Keratinocyte (primary cell): ENCODE measurements around the gene KDM8. TPM values are rescaled to one million over a fixed set of nuclear protein-coding genes. Genes with fewer than 3 reads are reported as not detected.

Source experiments
- DNase-seq: peaks from one replicate; pipeline ENCODE4 v3.0.0-alpha.2; 2011; ENCODE audit warnings: low read depth, missing footprints, low spot score
- FAIRE-seq: peaks from 2 replicates; lab custom pipeline; 2011; peaks lifted over from hg19 to GRCh38; lab: Jason Lieb, UNC
- H2AFZ ChIP-seq: 2 replicates; pipeline ENCODE4 v1.6.0; 2012; ENCODE audit warnings: low read length, control low read depth, inconsistent platforms; ENCODE audit not compliant: control insufficient read depth
- H3K27ac ChIP-seq: 2 replicates; pipeline ENCODE4 v1.5.1; 2011; ENCODE audit warnings: low read length; ENCODE audit not compliant: control insufficient read depth, insufficient read depth
- H3K27me3 ChIP-seq: 3 replicates; pipeline ENCODE4 v1.6.0; 2011; ENCODE audit warnings: low read length; ENCODE audit not compliant: control insufficient read depth, insufficient read depth; ENCODE audit errors: extremely low read depth
- H3K36me3 ChIP-seq, 2 experiments: 2 replicates in 1 of 2; 3 replicates in 1 of 2; pipeline ENCODE4 v1.5.1; 2011; ENCODE audit warnings: low read length in 2 of 2, mild to moderate bottlenecking in 1 of 2; ENCODE audit not compliant: control insufficient read depth in 2 of 2, insufficient read depth in 2 of 2; ENCODE audit errors: extremely low read depth in 1 of 2
- H3K4me1 ChIP-seq: 3 replicates; pipeline ENCODE4 v1.5.1; 2011; ENCODE audit warnings: low read length; ENCODE audit not compliant: control insufficient read depth, insufficient read depth; ENCODE audit errors: extremely low read depth
- H3K4me2 ChIP-seq: 3 replicates; pipeline ENCODE4 v1.6.0; 2011; ENCODE audit warnings: low read depth, low read length; ENCODE audit not compliant: control insufficient read depth, insufficient read depth; ENCODE audit errors: extremely low read depth
- H3K4me3 ChIP-seq, 3 experiments: fragments of 200-600 bp in 1 of 3; sonication (generic) in 1 of 3; 2 replicates in 2 of 3; 3 replicates in 1 of 3; pipeline ENCODE4 v1.5.1; 2011 to 2016; ENCODE audit warnings: low read length in 3 of 3, mild to moderate bottlenecking in 3 of 3, control low read depth in 2 of 3, inconsistent platforms in 1 of 3, low read depth in 1 of 3, mixed read lengths in 1 of 3, mixed run types in 1 of 3, moderate library complexity in 1 of 3; ENCODE audit not compliant: control insufficient read depth in 2 of 3, insufficient read depth in 2 of 3; ENCODE audit errors: extremely low read depth in 1 of 3
- H3K79me2 ChIP-seq: 2 replicates; pipeline ENCODE4 v1.6.0; 2012; ENCODE audit warnings: low read length; ENCODE audit not compliant: control insufficient read depth, insufficient read depth
- H3K9ac ChIP-seq: 3 replicates; pipeline ENCODE4 v1.6.0; 2011; ENCODE audit warnings: low read length; ENCODE audit not compliant: control insufficient read depth, insufficient read depth; ENCODE audit errors: extremely low read depth
- H3K9me1 ChIP-seq: 3 replicates; pipeline ENCODE4 v1.6.0; 2011; ENCODE audit warnings: low read length; ENCODE audit not compliant: control insufficient read depth, insufficient read depth; ENCODE audit errors: extremely low read depth
- H3K9me3 ChIP-seq: 2 replicates; pipeline ENCODE4 v1.5.1; 2012; ENCODE audit warnings: low read depth, low read length; ENCODE audit not compliant: control insufficient read depth
- H4K20me1 ChIP-seq: 3 replicates; pipeline ENCODE4 v1.6.0; 2011; ENCODE audit warnings: low read length; ENCODE audit not compliant: control insufficient read depth, insufficient read depth; ENCODE audit errors: extremely low read depth
- CTCF ChIP-seq, 3 experiments: IDR thresholded peaks in 1 of 3; conservative IDR thresholded peaks in 1 of 3; optimal IDR thresholded peaks in 1 of 3; 2 replicates in 2 of 3; 3 replicates in 1 of 3; pipeline versions ENCODE3 to v1.5.1; 2011; ENCODE audit warnings: low read length in 3 of 3, mild to moderate bottlenecking in 3 of 3, moderate library complexity in 2 of 3, control low read depth in 1 of 3, inconsistent platforms in 1 of 3; ENCODE audit not compliant: insufficient read depth in 2 of 3; ENCODE audit errors: extremely low read depth in 1 of 3
- EZH2 ChIP-seq: IDR thresholded peaks from one replicate; pipeline ENCODE4 v1.6.1; 2012; ENCODE audit warnings: inconsistent platforms, mild to moderate bottlenecking, low read length, moderate library complexity
- dilution Hi-C: fragments of 300-500 bp; cut with MboI; formaldehyde crosslinking; loops from one replicate; pipeline ENCODE4 v1.7.0; 2020; ENCODE audit warnings: low sequenced_read_pairs; ENCODE audit not compliant: extremely low pct_ligation_motif_present
- polyA plus RNA-seq, 5 experiments: library from polyadenylated mRNA; depleted of rRNA in 3 of 5; stranded (reverse) in 3 of 5; stranded (forward) in 1 of 5; unstranded in 1 of 5; fragments of >200 nt; gene quantifications; 1 replicate in 1 of 5; 2 replicates in 3 of 5; 3 replicates in 1 of 5; pipeline versions ENCODE4 v1.2.1 to v1.2.3, GENCODE V29; 2011 to 2012; ENCODE audit warnings: missing spikeins in 2 of 5, low read depth in 1 of 5, low replicate concordance in 1 of 5

Gene KDM8
- polyA plus RNA-seq, 1 donor (not counting 4 experiments of a cell fraction or from before 2014, with no cell fraction given): 1.5 TPM

- FAIRE-seq (no peak), DNase-seq (no peak)
- no peak overlapping the region for H2AFZ ChIP-seq
- H3K4me2 ChIP-seq: no peak overlapping the region
- H3K36me3 ChIP-seq: no peaks in the 10 kb centered on the region
- dilution Hi-C loops: no loop called here
- H3K9ac ChIP-seq: no peak overlapping the region
- no peak for TF ChIP-seq EZH2
- no peak for TF ChIP-seq CTCF (optimal IDR thresholded peaks at IDR 0.05 in 1 of 3, IDR thresholded peaks at IDR 0.05 in 1 of 3, conservative IDR thresholded peaks at IDR 0.05 in 1 of 3; ENCODE audit: extremely low read depth in 1 of 3, insufficient read depth in 2 of 3, low read length in 3 of 3)
- H3K9me1 ChIP-seq: no peaks in the 10 kb centered on the region
- no peaks in the 10 kb centered on the region for H3K79me2 ChIP-seq
- no peak overlapping the region for H3K27ac ChIP-seq
- no peaks in the 10 kb centered on the region for H3K4me1 ChIP-seq
- no peaks in the 10 kb centered on the region for H4K20me1 ChIP-seq
- no peaks in the 10 kb centered on the region for H3K9me3 ChIP-seq
- H3K27me3 ChIP-seq: no peaks in the 10 kb centered on the region
- no peak overlapping the region for H3K4me3 ChIP-seq
Measured at GRCh38 chr16:27156579-27156978, 46.7 kb upstream of the KDM8 start.

- Histone ChIP-seq H4K20me1 (no peaks in the 10 kb centered on the region), H3K4me3 (no peak overlapping the region), H3K4me2 (no peak overlapping the region), H3K9me1 (no peaks in the 10 kb centered on the region), H3K27me3 (no peaks in the 10 kb centered on the region), H3K27ac (no peak overlapping the region), H2AFZ (no peak overlapping the region), H3K79me2 (no peaks in the 10 kb centered on the region), H3K4me1 (no peaks in the 10 kb centered on the region), H3K9ac (no peak overlapping the region), H3K9me3 (peaks cover 2% of the 10 kb centered on the region), H3K36me3 (no peaks in the 10 kb centered on the region)
- dilution Hi-C loops: no loop called here
- DNase-seq (no peak), FAIRE-seq (no peak)
- no peak for TF ChIP-seq CTCF (optimal IDR thresholded peaks at IDR 0.05 in 1 of 3, IDR thresholded peaks at IDR 0.05 in 1 of 3, conservative IDR thresholded peaks at IDR 0.05 in 1 of 3; ENCODE audit: extremely low read depth in 1 of 3, insufficient read depth in 2 of 3, low read length in 3 of 3)
- no peak for TF ChIP-seq EZH2
Measured at GRCh38 chr16:27161398-27161797, 41.9 kb upstream of the KDM8 start.
